ENCODE measurements around the gene CASK. TPM values are rescaled to one million over a fixed set of nuclear protein-coding genes. Genes with fewer than 3 reads are reported as not detected.
"Not testable (repeated sequence)": the region's sequence is repeated elsewhere in the genome, so short reads cannot be mapped to it uniquely, and the experiment has no call there.

The CASK gene
- total RNA-seq, 1 experiment from 2014 or later = 10.9 TPM

- DNase-seq (ENCODE audit: low read depth, low spot score); in situ Hi-C loops (cut with HindIII; ENCODE audit: low pct_unique_long_range_greater_than_20kb, low sequenced_read_pairs): not testable (repeated sequence)
Observed at GRCh38 chrX:41646201-41646600, 277.2 kb downstream of the CASK start.

DNA sequence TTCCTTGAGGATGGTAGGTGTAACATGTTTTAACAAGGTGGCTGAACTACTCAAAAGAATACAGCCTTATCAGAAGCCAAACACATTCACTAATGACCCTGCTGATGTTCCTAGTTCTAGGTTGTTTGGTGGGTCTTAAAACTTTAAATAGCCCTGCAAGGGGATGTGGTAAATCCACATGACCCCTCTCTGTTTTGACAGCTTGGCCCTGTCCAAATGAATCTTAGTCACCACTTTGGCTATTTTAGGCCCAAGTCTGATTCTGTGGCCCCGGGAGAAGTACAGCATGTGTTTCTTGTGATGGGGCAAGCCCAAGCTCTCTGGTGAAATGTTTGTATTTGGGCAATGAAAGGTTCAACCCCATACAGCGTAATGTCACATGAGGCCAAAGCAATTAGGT, 289.1 kb downstream of the CASK start:
- in situ Hi-C loops (cut with HindIII; ENCODE audit: low pct_unique_long_range_greater_than_20kb, low sequenced_read_pairs) = no loop called here
- DNase-seq (ENCODE audit: low read depth, low spot score) = peak; percentile 83

- DNase-seq (ENCODE audit: low read depth, low spot score) = no peak
Observed at GRCh38 chrX:41630091-41630490, 293.3 kb downstream of the CASK start.

DNA sequence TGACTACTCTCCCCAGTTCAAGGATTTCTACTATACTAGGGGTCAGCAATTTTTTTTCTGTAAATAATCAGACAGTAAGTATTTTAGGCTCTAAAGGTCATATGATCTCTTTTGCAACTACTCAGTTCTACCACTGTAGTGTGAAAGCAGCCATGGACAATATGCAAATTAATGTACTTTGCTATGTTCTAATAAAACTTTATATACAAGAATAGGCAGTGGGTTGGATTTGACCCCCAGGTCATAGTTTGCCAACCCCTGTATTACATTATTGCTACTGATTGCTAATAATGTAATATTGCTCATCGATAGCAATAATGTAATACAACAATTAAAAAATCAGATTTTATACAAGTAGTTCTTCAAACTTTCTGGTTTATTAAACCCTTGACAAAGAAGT, 293.8 kb downstream of the CASK start:
- in situ Hi-C loops (cut with HindIII; ENCODE audit: low pct_unique_long_range_greater_than_20kb, low sequenced_read_pairs) = no loop called here

More at GRCh38 chrX:41630091-41630490, 293.3 kb downstream of the CASK start:
- in situ Hi-C loops (cut with HindIII; ENCODE audit: low pct_unique_long_range_greater_than_20kb, low sequenced_read_pairs) = no loop called here

GRCh38 chrX:41621222-41621723, 302.1 kb downstream of the CASK start:
- in situ Hi-C loops (cut with HindIII; ENCODE audit: low pct_unique_long_range_greater_than_20kb, low sequenced_read_pairs) = no loop called here
- peak; percentile 50 for DNase-seq (ENCODE audit: low read depth, low spot score)

More for the DNA sequence above, 293.8 kb downstream of the CASK start:
- DNase-seq (ENCODE audit: low read depth, low spot score) = no peak

GRCh38 chrX:41619221-41619620, 304.1 kb downstream of the CASK start:
- in situ Hi-C loops (cut with HindIII; ENCODE audit: low pct_unique_long_range_greater_than_20kb, low sequenced_read_pairs) = no loop called here
- no peak for DNase-seq (ENCODE audit: low read depth, low spot score)

DNA sequence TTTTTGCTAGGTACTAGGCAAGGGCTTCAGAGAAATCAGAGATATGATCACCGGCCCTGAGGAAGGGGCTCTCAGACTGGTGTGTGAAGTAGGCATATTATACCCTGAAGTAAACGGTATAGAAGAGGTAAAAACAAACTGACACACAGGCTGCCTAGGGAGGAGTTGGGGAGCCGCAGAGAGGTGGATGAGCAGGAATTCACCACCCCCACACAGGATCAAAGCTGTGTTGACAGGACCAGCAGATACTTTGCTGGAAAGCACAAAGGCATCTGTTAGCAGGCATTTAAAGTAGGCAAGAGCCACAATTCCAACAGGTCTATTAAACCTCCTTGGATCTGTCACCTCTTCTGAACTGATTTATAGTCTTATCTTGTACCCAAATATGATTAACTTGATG, 306.4 kb downstream of the CASK start:
- no peak for DNase-seq (ENCODE audit: low read depth, low spot score)

DNA sequence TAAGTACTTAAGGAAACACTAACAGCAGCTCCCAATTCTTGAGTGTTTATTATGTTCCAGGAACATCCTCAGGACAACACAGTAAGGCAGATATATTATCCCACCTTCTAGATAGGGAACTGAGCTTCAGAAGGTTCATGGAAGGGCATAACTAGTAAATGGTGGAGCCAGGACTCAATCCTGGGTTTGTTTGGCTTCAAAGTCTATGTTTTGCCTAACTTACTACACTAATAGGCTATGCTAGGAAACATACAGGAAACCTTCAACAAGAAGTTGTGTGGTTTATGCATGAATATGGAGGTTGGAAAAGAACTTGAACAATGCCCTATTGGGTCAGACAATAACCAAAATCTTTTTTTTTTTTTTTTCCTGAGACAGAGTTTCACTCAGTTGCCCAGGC, 307.1 kb downstream of the CASK start:
- in situ Hi-C loops (cut with HindIII; ENCODE audit: low pct_unique_long_range_greater_than_20kb, low sequenced_read_pairs) = no loop called here
- DNase-seq (ENCODE audit: low read depth, low spot score) = no peak

More for the DNA sequence above, 306.4 kb downstream of the CASK start:
- in situ Hi-C loops (cut with HindIII; ENCODE audit: low pct_unique_long_range_greater_than_20kb, low sequenced_read_pairs) = no loop called here

DNA sequence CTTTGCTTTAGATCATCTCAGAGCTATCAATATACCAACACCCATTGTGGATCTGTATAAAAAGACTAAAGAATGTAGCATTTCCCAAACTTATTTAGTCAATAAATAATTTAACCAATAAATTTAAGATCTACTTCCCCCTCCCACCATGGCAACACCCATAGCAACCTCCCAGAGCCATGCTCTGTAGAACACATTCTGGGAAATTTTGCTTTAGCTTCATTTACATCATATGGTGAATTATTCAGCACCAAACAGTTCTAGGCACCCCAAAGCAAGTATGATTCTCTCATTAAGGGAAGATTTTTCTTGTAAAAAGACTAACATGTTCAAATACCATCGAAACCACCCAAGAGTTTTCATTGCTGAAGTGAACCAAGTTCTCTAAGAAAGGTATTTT, 315.1 kb downstream of the CASK start:
- in situ Hi-C loops (cut with HindIII; ENCODE audit: low pct_unique_long_range_greater_than_20kb, low sequenced_read_pairs) = no loop called here
- no peak for DNase-seq (ENCODE audit: low read depth, low spot score)

DNA sequence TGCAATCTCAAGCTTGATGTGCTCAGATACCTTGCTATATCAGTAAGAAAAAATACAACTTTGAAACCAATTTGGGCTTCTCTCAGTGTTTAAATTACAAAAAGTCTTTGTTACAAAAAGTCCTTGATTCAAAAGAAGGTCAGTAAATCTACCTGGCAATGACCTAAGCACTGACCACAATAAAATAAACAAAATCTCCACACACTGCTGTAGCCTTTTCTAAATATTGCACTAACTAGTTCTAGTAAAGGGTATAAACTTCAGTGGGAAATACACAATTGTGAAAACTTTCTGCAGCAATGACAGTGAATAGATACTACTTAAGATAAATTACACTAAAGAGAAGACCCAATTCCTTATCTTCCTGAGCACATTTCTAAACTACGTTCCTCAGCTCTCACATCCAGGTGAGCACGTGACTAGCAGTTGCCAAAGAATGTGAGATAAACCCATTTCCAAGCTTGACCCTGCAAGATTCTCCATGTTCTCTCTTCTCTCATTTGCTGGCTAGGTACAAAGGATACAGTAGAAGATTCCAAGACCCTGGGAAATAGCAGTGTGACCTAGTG, 316.0 kb downstream of the CASK start:
- DNase-seq (ENCODE audit: low read depth, low spot score) = no peak
- in situ Hi-C loops (cut with HindIII; ENCODE audit: low pct_unique_long_range_greater_than_20kb, low sequenced_read_pairs) = no loop called here

- DNase-seq (ENCODE audit: low read depth, low spot score); in situ Hi-C loops (cut with HindIII; ENCODE audit: low pct_unique_long_range_greater_than_20kb, low sequenced_read_pairs): not testable (repeated sequence)
Observed at GRCh38 chrX:41606057-41606456, 317.3 kb downstream of the CASK start.

- no peak for DNase-seq (ENCODE audit: low read depth, low spot score)
- in situ Hi-C loops (cut with HindIII; ENCODE audit: low pct_unique_long_range_greater_than_20kb, low sequenced_read_pairs) = no loop called here
Observed at GRCh38 chrX:41604766-41605543, 318.4 kb downstream of the CASK start.

DNA sequence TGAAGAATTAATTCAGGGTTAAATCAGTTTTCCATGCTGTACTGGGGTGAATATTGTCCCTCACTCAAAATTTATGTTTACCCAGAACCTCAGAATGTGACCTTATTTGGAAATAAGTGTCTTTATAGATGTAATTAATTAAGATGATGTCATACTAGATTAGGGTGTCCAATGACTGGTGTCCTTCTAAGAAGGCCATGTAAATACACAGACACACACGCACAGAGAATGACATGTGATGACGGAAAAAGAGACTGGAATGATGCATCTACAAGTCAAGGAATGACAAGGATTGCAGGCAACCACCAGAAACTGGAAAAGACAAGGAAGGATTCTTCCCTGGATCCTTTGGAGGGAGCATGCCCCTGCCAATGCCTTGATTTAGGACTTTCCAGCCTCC, 319.2 kb downstream of the CASK start:
- in situ Hi-C loops (cut with HindIII; ENCODE audit: low pct_unique_long_range_greater_than_20kb, low sequenced_read_pairs) = no loop called here
- DNase-seq (ENCODE audit: low read depth, low spot score) = no peak

- in situ Hi-C loops (cut with HindIII; ENCODE audit: low pct_unique_long_range_greater_than_20kb, low sequenced_read_pairs) = no loop called here
- DNase-seq (ENCODE audit: low read depth, low spot score) = no peak
Observed at GRCh38 chrX:41603596-41603995, 319.8 kb downstream of the CASK start.

- in situ Hi-C loops (cut with HindIII; ENCODE audit: low pct_unique_long_range_greater_than_20kb, low sequenced_read_pairs) = no loop called here
Observed at GRCh38 chrX:41602816-41603345, 320.5 kb downstream of the CASK start.

GRCh38 chrX:41600291-41600690, 323.1 kb downstream of the CASK start:
- peak; percentile 10 for DNase-seq (ENCODE audit: low read depth, low spot score)
- in situ Hi-C loops (cut with HindIII; ENCODE audit: low pct_unique_long_range_greater_than_20kb, low sequenced_read_pairs) = no loop called here

More at GRCh38 chrX:41602816-41603345, 320.5 kb downstream of the CASK start:
- DNase-seq (ENCODE audit: low read depth, low spot score) = no peak

GRCh38 chrX:41599507-41599906, 323.8 kb downstream of the CASK start:
- no peak for DNase-seq (ENCODE audit: low read depth, low spot score)
- in situ Hi-C loops (cut with HindIII; ENCODE audit: low pct_unique_long_range_greater_than_20kb, low sequenced_read_pairs) = no loop called here

DNA sequence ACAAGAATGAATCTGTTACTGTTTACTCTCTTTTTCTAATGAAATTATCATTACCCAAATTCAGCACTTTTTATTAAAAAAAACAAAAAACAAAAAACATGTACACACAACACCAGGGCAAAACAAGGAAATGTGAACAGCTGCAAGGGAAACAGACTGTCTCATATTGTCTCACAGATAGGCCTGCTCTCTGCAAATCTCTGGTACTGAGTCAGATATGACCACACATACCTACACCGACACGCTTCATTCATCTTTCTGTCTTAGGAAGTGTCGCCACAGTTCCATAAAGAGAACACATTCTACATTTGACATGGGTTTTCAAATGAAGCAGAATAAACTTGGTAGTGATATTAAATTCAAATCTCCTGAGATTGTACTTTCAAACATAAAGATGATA, 326.8 kb downstream of the CASK start:
- DNase-seq (ENCODE audit: low read depth, low spot score) = no peak
- in situ Hi-C loops (cut with HindIII; ENCODE audit: low pct_unique_long_range_greater_than_20kb, low sequenced_read_pairs) = no loop called here

DNA sequence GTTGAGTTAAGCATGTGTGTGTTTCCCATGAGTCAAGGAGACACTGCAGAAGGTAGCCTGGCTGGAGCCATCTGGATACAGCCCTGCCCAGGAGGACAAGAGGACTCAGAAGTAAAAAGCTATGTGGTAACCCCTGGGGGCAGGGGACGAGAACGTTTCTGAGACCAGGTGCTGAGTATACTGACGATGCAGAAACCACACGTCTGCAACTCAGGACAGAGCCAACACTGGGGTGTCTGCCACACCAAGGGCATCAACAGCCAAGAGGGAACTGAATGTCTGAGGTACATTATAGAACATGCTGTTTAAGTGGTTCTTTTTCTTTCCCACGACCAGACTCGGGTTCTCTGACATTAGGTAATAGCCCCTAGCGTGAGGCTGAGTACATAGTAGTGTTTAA, 328.7 kb downstream of the CASK start:
- no peak for DNase-seq (ENCODE audit: low read depth, low spot score)
- in situ Hi-C loops (cut with HindIII; ENCODE audit: low pct_unique_long_range_greater_than_20kb, low sequenced_read_pairs) = no loop called here

All from SK-MEL-5 (cell line).